Brain microvascular endothelial cell (primary cell): Measurements from ENCODE around the gene GLA.

Experiments
- DNase-seq: peaks from one replicate; pipeline ENCODE4 v3.0.0-alpha.2; 2020
- H3K27ac ChIP-seq: fragments of 250-450 bp; sonication (Bioruptor Pico); 2 replicates; pipeline ENCODE4 v1.5.1; 2020; ENCODE audit warnings: mild to moderate bottlenecking, moderate library complexity
- H3K27me3 ChIP-seq: fragments of 250-450 bp; sonication (Bioruptor Pico); replicated peaks from 2 replicates; pipeline ENCODE4 v1.5.1; 2020; ENCODE audit warnings: mild to moderate bottlenecking
- H3K36me3 ChIP-seq: fragments of 250-450 bp; sonication (Bioruptor Pico); replicated peaks from 2 replicates; pipeline ENCODE4 v1.5.1; 2020; ENCODE audit warnings: mild to moderate bottlenecking
- H3K4me3 ChIP-seq: 2 replicates; pipeline ENCODE4 v1.5.1; 2011; ENCODE audit warnings: low read depth, mild to moderate bottlenecking, control low read depth, low read length, moderate library complexity
- CTCF ChIP-seq: IDR thresholded peaks from 2 replicates; pipeline ENCODE4 v1.5.1; 2011; ENCODE audit warnings: low read depth, mild to moderate bottlenecking, moderate library complexity, low read length, control low read depth, inconsistent platforms; ENCODE audit errors: missing control alignments
- in situ Hi-C: cut with HindIII; loops from 2 replicates; pipeline ENCODE4 v1.10.0; 2017; ENCODE audit warnings: low sequenced_read_pairs, low pct_ligation_motif_present

The GLA gene

GRCh38 chrX:101370888-101371504 lies 36.7 kb downstream of the GLA start:
- H3K36me3 ChIP-seq: no peaks in the 10 kb centered on the region
- H3K4me3 ChIP-seq: no peak overlapping the region
- in situ Hi-C loops: no loop called here

GRCh38 chrX:101369687-101370086 lies 38.0 kb downstream of the GLA start:
- in situ Hi-C loops: no loop called here
- TF ChIP-seq CTCF: no peak
- no peak overlapping the region for H3K4me3 ChIP-seq
- no peak overlapping the region for H3K27ac ChIP-seq
- H3K27me3 ChIP-seq: no peaks in the 10 kb centered on the region
- H3K36me3 ChIP-seq: no peaks in the 10 kb centered on the region
- no peak for DNase-seq

More at GRCh38 chrX:101370888-101371504, 36.7 kb downstream of the GLA start:
- no peak for DNase-seq
- H3K27me3 ChIP-seq: no peaks in the 10 kb centered on the region
- no peak overlapping the region for H3K27ac ChIP-seq
- no peak for TF ChIP-seq CTCF

GRCh38 chrX:101368800-101369199 lies 38.9 kb downstream of the GLA start:
- Histone ChIP-seq H3K27ac (no peak overlapping the region), H3K36me3 (no peaks in the 10 kb centered on the region), H3K4me3 (no peak overlapping the region), H3K27me3 (no peaks in the 10 kb centered on the region)
- DNase-seq: no peak
- no peak for TF ChIP-seq CTCF
- in situ Hi-C loops: no loop called here

GRCh38 chrX:101365301-101365795 lies 42.4 kb downstream of the GLA start:
- no peak for TF ChIP-seq CTCF
- no peak for DNase-seq
- H3K27me3 ChIP-seq: no peaks in the 10 kb centered on the region
- no peaks in the 10 kb centered on the region for H3K36me3 ChIP-seq
- H3K27ac ChIP-seq: no peak overlapping the region
- no peak overlapping the region for H3K4me3 ChIP-seq
- in situ Hi-C loops: no loop called here

- no peaks in the 10 kb centered on the region for H3K27me3 ChIP-seq
- TF ChIP-seq CTCF: no peak
- in situ Hi-C loops: no loop called here
Observed at GRCh38 chrX:101362757-101363156, 45.0 kb downstream of the GLA start.

GRCh38 chrX:101362116-101362515 lies 45.6 kb downstream of the GLA start:
- no peaks in the 10 kb centered on the region for H3K36me3 ChIP-seq

More at GRCh38 chrX:101362757-101363156, 45.0 kb downstream of the GLA start:
- Histone ChIP-seq H3K4me3 (no peak overlapping the region), H3K27ac (no peak overlapping the region), H3K36me3 (no peaks in the 10 kb centered on the region)
- DNase-seq: no peak

More at GRCh38 chrX:101362116-101362515, 45.6 kb downstream of the GLA start:
- in situ Hi-C loops: no loop called here
- TF ChIP-seq CTCF: no peak
- DNase-seq: no peak
- no peak overlapping the region for H3K27ac ChIP-seq
- H3K27me3 ChIP-seq: no peaks in the 10 kb centered on the region
- no peak overlapping the region for H3K4me3 ChIP-seq
